ENCODE data around the gene RASGRP1.

The RASGRP1 gene

DNA sequence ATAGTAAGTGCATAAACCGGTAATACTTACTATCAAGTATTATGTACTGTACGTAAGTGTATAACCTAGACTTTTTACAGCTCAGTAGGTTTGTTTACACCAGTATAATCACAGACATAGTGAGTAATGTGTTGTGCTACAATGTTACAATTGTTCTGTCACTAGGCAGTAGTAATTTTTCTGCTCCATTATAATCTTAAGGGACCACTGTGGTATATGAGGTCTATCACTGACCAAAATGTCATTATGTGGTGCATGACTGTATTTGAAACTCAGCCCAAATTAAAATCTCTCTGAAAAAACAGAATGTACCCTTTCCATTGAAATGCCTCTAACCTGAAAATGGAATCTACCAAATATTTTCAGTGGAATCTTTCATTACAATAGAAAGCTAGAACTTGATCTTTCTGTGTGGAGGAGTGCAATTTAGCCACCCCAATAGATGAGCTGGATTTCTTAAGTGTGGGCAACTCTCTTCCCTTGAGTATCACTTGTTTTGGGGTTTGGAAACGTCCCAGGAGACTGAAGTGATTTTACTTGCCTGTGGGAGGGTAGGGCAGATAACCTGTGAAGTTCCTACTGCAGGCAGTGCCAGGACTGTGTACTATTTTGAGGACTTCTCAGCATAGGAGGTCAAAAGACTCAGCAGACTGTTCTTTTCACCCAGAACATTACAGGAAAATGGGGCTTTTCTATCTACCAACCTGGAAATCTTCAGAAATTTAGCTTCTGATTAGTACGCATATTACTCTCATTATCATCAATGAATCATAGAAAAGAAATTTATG is 59.7 kb downstream of the RASGRP1 start:
- DNase-seq (ENCODE audit: low spot score), result no peak

DNA sequence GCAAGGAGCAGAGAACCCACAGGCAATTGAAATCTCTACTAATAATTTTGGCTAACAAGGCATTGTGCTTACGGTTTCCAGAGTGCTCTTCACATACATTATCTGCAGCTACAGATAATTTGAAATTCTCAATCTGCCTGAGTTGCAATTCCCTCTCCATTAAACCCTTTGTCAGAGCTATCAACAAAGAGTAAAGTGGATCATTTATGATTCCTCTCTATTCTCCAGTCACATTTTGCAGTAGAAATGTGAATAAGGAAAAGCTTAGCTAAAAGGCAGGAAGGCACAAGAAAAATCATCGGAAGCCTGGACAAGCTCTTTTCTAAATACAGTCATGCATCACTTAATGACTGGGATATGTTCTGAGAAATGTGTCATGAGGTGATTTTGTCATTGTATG is 61.1 kb downstream of the RASGRP1 start:
- no peak for DNase-seq (ENCODE audit: low spot score)

DNA sequence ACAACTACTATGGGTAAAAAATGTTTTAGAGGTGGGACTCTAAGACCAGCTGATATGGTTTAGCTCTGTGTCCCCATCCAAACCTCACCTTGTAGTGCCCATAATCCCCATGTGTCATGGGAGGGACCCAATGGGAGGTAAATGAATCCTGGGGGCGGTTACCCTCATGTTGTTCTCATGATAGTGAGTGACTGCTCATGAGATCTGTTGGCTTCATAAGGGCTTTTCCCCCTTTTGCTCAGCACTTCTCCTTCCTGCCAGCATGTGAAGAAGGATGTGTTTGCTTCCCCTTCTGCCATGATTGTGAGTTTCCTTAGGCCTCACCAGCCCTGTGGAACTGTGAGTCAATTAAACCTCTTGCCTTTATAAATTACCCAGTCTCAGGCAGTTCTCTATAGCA is 65.0 kb downstream of the RASGRP1 start:
- no peak for DNase-seq (ENCODE audit: low spot score)

DNA sequence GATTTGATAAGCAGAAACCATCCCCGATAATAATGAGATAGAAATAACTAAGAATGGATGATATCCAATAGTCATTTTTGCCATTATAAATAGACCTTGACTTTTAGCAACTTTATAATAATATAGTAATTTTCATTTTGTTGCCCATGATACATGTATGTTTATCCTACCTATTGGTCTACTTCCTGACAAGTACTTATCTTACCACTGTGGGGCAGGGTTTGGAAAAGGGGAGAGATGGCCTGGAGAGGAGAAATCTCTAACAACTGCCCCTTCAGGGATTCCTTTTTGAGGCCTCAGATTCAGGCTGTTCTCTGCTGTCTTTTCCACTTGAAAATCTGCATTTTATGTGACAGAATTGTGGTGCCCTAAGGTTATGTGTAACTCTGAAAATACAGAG is 68.5 kb downstream of the RASGRP1 start:
- no peak for DNase-seq (ENCODE audit: low spot score)

DNA sequence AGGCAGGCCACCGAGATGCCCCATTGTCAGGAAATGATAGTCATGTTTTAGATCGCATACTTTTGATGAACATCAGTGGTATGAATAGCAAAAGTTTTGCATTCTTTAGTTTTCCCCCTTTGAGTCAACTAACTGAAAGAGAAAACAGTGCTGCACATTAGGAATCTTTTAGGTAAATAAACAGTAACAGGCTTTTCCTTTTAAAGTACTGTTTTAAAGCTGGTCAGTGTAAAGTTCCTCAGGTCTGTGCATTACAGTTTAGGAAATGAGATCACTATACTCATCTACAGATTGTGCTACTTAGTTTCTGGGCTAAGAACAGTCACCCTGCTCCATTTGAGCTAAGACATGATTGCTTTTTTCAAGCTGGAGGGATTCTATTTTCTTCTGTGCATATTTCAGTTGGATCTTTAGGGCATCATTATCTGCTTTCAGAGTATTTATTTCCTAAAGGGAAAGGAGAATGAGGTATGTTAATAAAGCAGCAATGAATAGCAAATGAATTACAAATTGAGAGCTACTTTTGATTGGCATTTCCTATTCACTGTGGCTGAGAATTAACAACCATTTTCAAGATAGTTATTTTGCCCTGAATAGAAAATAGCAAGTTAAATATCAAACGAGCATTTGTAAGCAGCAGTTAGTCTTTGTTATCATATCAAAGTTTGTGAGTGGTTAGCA is 74.2 kb downstream of the RASGRP1 start:
- DNase-seq (ENCODE audit: low spot score), result no peak

DNA sequence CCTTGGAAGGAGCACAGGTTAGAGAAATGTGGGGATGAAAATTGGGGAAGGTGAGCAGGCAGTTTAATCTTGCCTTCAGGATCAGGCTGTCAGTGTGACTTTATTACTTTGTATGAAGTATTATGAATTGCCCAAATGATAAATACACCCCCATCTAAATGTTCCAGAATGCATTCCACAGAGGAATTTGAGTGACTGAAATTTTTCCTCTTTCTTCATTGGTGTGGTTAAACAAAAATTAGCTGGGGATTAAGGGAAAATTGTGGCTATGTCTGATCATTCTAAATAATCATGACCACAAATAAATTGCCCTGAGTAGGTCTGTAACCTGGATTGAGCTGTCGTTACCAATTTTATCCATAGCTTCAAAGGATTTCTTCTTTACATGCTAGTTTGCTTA is 77.2 kb downstream of the RASGRP1 start:
- DNase-seq (ENCODE audit: low spot score), result no peak

DNA sequence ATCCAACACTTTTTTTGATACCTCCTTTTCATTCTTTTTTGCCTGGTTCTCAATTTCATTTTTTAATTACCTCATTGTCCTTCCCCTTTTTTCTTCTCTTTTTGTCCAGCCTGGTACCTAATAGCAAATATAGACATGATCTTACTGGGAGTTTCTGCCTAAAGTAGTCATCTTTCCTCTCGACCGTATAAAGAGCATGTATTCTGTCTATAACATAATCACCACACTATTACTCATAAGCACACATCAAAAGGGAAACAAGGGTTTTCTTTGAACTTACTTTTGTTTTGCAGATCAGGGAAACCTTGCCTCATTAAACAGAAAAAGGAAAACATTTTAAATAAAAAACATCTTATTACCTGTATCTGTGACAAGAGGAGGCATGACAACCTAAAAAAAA is 77.7 kb downstream of the RASGRP1 start:
- no peak for DNase-seq (ENCODE audit: low spot score)

DNA sequence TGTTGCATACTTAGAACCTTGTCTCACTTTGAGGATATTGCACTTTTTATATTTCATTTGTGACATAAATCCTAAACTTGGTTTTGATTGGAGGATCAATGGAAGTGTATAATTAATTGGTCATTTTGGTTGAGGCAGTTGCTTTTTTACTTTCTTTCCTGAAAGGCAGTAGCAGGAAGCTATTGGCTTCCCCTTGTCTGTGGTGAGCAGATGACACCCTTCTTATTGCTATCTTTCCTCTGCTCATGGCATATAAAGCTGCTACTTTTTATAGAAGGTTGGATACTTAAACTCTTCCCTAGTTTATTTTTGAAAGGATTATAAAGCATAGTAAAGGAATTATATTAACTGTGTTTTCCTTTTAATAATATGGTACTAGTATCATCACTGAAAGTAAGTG is 82.0 kb downstream of the RASGRP1 start:
- DNase-seq (ENCODE audit: low spot score), result no peak

DNA sequence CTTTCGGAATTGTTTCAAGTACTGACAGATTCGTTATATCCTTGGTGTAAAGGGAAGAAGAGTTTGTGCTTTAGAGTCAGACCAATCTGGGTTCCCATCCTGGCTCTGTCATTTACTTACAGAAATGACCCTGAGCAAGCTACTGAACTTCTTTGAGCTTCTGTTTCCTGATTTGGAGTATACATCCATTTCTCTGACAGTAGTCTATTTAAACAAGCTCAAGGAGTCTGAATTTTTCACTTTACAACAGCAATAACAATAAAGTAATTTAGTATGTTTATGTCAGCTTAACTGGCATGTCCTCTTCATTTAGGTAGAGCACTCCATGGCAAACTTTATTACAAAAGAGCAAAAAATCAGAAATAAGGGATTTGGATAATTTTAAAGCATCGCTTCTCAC is 82.9 kb downstream of the RASGRP1 start:
- DNase-seq (ENCODE audit: low spot score), result no peak

DNA sequence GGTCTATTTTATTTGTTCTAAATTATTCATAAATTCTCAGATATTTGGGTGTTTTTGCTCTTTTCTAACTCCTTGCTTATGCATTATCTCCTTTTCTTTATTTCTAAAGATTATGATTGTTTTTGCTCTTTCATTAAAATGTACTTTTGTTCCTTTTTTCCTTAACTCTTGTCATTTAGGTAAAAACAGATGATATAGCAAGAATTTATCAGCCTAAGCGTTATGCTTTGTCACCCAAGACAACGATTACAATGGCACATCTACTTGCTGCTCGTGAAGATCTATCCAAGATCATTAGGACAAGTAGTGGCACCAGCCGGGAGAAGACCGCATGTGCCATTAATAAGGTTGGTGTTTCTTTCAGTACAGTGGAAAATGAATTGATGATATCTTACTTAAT is 83.5 kb downstream of the RASGRP1 start:
- DNase-seq (ENCODE audit: low spot score), result no peak

DNA sequence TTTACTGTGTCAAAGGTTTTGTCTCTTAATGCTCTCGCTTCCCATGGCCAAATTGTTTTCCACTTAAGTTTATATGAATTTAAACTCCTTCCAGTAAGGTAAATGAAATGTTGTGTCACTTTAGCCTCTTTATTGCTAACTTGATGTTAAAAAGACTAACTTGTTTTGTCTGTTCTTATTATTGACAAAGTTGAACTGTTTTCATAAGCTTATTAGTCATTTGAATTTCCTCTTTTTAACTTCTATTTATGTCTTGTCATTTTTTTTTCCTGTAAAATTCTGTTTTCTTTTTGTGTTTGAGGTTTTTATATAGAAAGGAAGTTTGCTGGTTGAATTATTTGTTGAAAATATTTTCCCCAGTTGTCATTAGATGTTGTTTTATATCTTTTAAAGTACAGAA is 84.9 kb downstream of the RASGRP1 start:
- DNase-seq (ENCODE audit: low spot score), result no peak

DNA sequence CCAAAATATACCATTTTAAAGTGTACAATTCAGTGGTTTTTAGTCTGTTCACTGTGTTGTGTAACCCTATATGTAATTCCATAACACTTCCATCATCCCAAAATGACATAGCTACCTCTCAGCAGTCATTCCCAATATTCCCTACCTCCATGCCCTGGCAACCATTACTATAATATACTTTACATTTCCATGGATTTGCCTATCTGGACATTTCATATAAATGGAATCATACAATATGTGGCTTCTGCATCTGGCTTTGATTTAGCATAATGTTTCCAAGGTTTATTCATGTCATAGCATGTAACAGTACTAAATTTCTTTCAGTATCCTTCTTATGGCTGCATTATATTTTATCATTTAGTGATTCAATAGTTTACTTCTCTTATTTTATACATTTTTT is 85.3 kb downstream of the RASGRP1 start:
- no peak for DNase-seq (ENCODE audit: low spot score)

DNA sequence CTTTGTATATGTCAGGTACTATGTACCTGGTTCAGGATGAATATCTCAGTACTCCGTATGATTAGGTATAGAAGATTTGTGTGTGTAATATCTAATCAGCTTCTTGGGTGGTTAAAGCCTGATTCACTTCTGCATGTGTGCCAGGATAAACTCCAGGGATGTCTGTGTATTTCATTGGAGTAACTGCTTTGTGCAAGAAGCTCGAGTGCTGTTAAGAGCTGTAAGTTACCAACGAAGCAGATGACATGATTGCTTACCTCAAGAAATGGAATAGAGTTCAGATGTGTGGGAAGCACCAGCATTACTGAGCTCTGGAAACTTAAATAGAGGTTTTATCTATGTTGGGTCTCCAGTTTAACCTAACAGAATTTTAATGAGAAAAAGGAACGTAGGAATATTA is 87.0 kb downstream of the RASGRP1 start:
- DNase-seq (ENCODE audit: low spot score), result no peak

DNA sequence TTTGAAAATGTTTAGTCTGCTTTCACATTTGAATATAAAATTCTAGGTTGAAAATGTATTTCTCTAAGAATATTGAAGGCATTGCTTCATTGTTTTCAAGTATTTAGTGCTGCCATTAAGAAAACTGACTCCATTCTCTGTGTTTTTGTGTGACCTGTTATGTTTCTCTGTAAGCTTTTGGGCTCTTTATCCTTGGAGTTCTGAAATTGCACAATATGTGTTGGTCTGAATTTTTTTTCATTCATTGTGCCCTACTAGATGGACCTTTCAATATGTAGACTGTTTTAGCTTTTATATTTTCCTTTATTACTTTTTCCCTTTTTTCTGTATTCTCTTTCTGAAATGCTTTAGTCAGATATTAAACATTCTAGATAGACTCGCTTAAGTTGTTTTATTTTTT is 88.5 kb downstream of the RASGRP1 start:
- no peak for DNase-seq (ENCODE audit: low spot score)

DNA sequence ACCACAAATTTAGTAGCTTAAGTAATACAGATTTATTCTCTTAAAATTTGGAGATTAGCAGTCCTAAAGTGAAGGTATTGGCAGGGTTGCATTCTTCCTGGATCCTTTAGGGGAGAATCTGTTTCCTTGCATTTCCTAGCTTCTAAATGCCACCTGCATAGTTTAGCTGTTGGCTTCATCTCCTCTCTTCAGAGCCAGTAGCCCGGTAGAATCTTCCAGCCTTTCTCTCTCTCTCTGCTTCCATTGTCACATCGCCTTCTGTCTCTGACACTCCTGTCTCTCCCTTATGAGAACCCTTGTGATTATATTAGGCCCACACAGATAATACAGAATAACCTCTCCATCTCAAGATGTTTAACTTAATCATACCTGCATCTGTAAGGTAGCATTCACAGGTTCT is 89.3 kb downstream of the RASGRP1 start:
- no peak for DNase-seq (ENCODE audit: low spot score)

DNA sequence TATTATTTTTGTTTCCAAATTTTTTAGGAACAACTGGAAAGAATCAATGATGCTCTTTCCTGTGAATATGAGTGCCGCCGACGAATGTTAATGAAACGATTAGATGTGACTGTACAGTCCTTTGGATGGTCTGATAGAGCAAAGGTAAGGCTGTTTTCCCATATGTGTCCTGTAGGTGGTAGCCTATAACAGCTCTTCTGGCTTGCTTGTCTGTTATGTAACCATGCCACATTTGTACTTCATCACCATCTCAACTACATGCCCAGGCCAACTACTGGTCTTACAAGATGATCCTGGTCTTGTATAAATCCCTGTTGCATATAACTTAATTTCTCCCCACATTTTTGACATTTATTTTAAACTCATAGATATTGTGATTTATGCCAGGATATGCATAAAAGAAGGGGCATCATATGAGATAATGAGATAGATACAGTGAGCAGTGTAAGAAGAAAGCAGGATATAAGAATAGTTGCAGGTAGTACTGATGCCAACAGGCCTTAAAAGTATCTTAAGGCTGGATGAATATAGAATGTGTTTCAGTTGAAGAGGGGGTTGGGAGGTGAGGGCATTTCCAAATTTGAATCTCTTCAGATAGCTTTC is 90.4 kb downstream of the RASGRP1 start:
- DNase-seq (ENCODE audit: low spot score), result no peak

DNA sequence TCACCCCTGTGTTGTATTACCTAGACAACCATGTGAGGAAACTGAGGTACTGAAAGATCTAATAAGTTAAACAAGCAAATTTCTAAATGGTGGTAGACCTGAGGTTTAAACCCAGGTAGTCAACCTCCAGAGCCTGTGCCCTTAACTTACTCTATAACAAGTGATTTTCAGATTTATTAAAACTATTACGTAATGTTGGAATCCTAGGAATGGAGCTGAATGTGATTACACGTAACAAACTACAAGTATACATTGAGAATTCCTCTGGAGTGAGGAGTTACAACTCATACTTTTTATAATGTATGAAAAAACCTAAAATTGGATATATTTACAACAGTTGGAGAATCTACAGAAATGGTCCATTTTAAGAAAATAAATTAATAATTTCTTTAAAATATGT is 92.6 kb downstream of the RASGRP1 start:
- no peak for DNase-seq (ENCODE audit: low spot score)

DNA sequence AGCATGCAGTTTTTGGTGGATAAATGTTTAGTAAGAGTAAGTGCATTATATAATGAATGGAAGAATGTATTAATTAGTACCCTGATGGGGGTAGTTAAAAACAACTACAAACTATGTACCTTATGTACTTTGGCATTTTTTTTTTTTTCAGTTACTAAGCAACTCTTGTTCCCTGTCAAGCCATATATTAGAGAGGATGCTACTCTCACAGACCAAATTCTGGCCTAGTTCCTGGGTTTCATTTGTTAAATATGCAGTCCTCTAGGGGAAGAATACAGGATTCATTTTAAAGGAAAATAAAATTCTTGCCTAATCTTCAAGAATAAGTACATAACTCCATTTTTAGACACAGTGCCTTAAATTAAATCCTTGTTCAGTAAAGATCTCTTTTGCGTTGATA is 93.8 kb downstream of the RASGRP1 start:
- DNase-seq (ENCODE audit: low spot score), result no peak

DNA sequence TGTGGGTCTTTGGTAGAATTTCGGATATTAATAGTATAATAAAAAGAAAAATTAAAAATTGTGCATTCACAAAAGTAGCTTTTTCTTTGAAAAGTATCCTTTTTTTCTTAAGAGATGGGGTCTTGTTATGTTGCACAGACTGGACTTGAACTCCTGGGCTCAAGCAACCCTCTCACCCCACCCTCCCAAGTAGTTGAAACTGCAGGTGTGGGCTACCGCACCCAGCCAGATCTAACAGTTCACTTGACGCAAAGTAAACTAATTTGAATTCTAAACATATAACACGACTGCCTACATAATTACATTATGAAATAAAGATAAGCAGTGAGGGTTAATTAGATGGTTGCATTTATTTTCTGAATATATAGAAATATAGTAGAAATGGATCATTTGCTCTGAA is 99.9 kb downstream of the RASGRP1 start:
- no peak for DNase-seq (ENCODE audit: low spot score)

DNA sequence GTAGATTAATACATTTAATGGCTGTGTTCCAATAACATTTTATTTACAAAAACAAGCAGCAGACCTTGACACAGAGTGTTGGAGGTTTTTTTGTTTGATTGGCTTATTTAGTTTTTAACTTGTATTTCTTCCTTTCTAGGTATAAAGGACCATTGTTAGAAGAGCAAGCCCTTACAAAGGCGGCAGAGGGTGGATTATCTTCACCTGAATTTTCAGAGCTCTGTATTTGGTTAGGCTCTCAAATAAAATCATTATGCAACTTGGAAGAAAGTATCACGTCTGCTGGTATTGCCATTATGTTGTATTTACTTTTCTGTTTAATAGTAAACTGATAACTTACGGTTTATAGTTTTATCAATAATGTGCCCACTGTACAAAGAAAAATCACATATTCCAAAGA is 100.7 kb downstream of the RASGRP1 start:
- no peak for DNase-seq (ENCODE audit: low spot score)

DNA sequence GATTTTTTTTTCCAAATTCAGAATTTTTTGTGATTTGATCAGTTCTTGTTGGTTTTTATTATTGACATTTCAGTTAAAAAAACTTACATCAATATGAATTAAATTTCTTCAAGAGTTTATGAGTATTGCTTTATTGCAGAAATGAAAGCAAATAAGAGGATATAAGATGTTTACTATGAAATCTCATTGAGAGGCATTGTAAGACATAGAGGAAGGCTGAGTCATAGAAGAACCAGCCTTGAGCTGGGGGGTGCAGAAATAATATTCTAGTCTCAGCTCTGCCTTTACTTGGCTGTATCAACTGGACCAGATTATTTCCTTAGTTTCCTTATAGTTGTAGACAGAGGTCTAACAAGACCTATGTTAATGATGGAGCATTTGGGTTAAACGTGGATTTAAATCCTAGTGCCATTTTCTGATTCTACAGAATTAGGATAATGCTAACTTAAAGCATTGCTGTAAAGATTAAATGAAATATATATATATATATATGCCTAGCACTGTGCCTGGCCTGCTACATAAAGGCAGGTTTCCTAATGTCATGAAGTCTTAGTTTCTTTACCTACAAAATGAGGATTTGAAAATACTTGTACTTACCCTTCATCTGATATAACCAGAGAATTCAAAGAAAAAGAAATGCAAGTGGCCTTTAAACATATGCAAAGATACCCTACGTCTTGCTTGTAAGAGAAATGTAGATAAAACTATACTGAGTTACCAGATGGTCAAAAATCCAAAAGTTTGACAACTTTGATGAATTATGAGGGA is 103.4 kb downstream of the RASGRP1 start:
- no peak for DNase-seq (ENCODE audit: low spot score)

DNA sequence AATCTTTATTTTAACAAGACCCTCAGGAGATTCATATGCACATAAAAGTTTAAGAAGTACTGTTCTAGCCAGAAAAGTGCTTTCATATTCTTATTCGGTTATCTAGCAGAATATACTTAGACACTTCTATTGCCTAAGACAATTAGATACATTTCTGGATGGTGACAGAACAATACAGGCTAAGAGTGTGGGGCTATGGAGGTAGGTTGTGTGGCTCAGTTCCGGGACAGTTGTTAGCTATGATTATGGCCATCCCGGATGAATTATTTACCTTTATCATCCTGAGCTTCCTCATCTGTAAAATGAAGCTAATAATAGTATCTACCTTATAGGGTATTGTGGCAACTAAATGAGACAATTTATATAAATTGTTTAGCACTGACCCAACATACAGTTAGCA is 104.1 kb downstream of the RASGRP1 start:
- DNase-seq (ENCODE audit: low spot score), result no peak

DNA sequence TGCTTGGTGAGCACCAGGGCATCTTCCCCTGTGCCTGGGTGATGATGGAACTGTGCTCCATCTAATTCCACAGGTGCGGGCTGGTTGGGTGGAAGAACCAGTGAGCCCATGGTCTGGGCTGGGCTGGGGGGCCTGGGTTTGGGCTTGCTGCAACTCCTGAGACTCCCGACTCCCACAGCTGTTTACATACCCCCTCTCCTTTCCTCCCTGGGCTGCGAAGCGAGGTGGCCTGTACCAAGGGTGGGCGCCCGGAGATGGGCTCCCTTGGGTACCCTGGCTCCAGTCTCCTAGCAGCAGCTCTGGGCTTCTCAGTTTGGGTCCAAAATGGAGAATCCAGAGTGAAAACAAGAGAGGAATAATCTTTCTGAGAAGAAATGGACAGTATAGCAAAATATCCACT is 105.1 kb downstream of the RASGRP1 start:
- DNase-seq (ENCODE audit: low spot score), result no peak
